Smooth muscle cell (in vitro differentiated cells): ENCODE measurements around the gene HEBP1. TPM values are rescaled to one million over a fixed set of nuclear protein-coding genes. Genes with fewer than 3 reads are reported as not detected.

Experiments used
- DNase-seq: peaks from one replicate; lab custom pipeline; 2025; ENCODE audit not compliant: unreplicated experiment; lab: John Stamatoyannopoulos, UW
- H2AFZ ChIP-seq: fragments of 200-600 bp; sonication (generic); 2 replicates; pipeline ENCODE4 v1.6.0; 2016; ENCODE audit warnings: antibody characterized with exemption, low read depth, mild to moderate bottlenecking
- H3F3A ChIP-seq: fragments of 200-600 bp; sonication (generic); 2 replicates; pipeline ENCODE4 v1.6.0; 2017; ENCODE audit warnings: antibody characterized with exemption, low read depth
- H3K27ac ChIP-seq: fragments of 200-600 bp; sonication (generic); 2 replicates; pipeline ENCODE4 v1.5.1; 2016; ENCODE audit warnings: low read depth, mild to moderate bottlenecking
- H3K27me3 ChIP-seq: fragments of 200-600 bp; sonication (generic); 2 replicates; pipeline ENCODE4 v1.6.1; 2016; ENCODE audit warnings: low read depth, mild to moderate bottlenecking
- H3K36me3 ChIP-seq: fragments of 200-600 bp; sonication (generic); 2 replicates; pipeline ENCODE4 v1.5.1; 2016; ENCODE audit warnings: low read depth
- H3K4me1 ChIP-seq: fragments of 200-600 bp; sonication (generic); 2 replicates; pipeline ENCODE4 v1.5.1; 2016; ENCODE audit warnings: low read depth
- H3K4me2 ChIP-seq: fragments of 200-600 bp; sonication (generic); 2 replicates; pipeline ENCODE4 v1.6.0; 2016; ENCODE audit warnings: mild to moderate bottlenecking
- H3K4me3 ChIP-seq: fragments of 200-600 bp; sonication (generic); 2 replicates; pipeline ENCODE4 v1.5.1; 2016; ENCODE audit warnings: mild to moderate bottlenecking
- H3K79me2 ChIP-seq: fragments of 200-600 bp; sonication (generic); 2 replicates; pipeline ENCODE4 v1.6.0; 2016; ENCODE audit warnings: low read depth, mild to moderate bottlenecking
- H3K9ac ChIP-seq: fragments of 200-600 bp; sonication (generic); 2 replicates; pipeline ENCODE4 v1.6.0; 2016; ENCODE audit warnings: low read depth
- H3K9me3 ChIP-seq: fragments of 200-600 bp; sonication (generic); replicated peaks from 2 replicates; pipeline ENCODE4 v1.5.1; 2016; ENCODE audit warnings: low read depth
- H4K20me1 ChIP-seq: fragments of 200-600 bp; sonication (generic); 2 replicates; pipeline ENCODE4 v1.6.0; 2016; ENCODE audit warnings: low read depth
- WGBS: methylation state at CpG from one replicate; pipeline ENCODE4 v1.1.7; 2016; ENCODE audit warnings: low lambda C conversion rate; 5-methylcytosine and 5-hydroxymethylcytosine counted together
- polyA plus RNA-seq: library from polyadenylated mRNA; unstranded; fragments of >200 nt; fragmentation: Nextera tagmentation; extraction: Ambion mirVana; gene quantifications from 2 replicates; pipeline ENCODE4 v1.2.1, GENCODE V29; 2016
- total RNA-seq: library from RNA; depleted of rRNA; stranded (reverse); fragments of >200 nt; gene quantifications from 2 replicates; pipeline ENCODE4 v1.2.3, GENCODE V29; 2014
- TF ChIP-seq, protein P1 (sequence below): fragments of 200-600 bp; sonication (generic); IDR thresholded peaks from 2 replicates; pipeline ENCODE4 v1.5.1; 2017; ENCODE audit warnings: borderline replicate concordance, mild to moderate bottlenecking, antibody characterized with exemption; ENCODE audit not compliant: insufficient read depth, poor library complexity, severe bottlenecking

Gene HEBP1
- total and polyA plus RNA-seq, 2 experiments from 2014 or later = 16.1 to 55.8 TPM

DNA sequence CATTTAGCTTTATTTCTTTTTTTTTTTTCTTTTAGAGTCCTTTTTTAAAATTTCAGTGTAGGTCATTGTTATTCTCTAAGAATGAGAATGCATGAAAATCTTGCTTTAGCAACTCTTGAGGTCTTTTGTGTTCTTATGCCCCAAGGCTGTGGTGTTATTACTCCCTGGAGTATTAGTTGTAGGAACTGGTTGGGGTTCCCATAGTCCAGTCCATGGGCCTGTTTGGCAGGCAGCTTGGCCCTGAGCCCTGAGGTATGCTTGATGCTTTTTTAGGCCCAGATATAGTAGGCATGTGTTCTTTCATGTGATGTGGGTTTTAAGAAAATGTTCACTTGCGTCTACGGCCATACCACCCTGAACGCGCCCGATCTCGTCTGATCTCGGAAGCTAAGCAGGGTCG is 45.8 kb upstream of the HEBP1 start:
- Histone ChIP-seq H3K79me2 (no peaks in the 10 kb centered on the region), H2AFZ (no peak overlapping the region), H3K27me3 (no peaks in the 10 kb centered on the region), H3K4me2 (no peak overlapping the region), H3K9me3 (no peaks in the 10 kb centered on the region), H3F3A (no peaks in the 10 kb centered on the region), H4K20me1 (no peaks in the 10 kb centered on the region), H3K4me3 (no peak overlapping the region), H3K36me3 (no peaks in the 10 kb centered on the region), H3K9ac (no peak overlapping the region), H3K4me1 (no peaks in the 10 kb centered on the region), H3K27ac (no peak overlapping the region)
- DNase-seq = no peak
- WGBS = 91% methylated on average over 8 of the region's 8 CpGs
- TF ChIP-seq, protein P1, sequence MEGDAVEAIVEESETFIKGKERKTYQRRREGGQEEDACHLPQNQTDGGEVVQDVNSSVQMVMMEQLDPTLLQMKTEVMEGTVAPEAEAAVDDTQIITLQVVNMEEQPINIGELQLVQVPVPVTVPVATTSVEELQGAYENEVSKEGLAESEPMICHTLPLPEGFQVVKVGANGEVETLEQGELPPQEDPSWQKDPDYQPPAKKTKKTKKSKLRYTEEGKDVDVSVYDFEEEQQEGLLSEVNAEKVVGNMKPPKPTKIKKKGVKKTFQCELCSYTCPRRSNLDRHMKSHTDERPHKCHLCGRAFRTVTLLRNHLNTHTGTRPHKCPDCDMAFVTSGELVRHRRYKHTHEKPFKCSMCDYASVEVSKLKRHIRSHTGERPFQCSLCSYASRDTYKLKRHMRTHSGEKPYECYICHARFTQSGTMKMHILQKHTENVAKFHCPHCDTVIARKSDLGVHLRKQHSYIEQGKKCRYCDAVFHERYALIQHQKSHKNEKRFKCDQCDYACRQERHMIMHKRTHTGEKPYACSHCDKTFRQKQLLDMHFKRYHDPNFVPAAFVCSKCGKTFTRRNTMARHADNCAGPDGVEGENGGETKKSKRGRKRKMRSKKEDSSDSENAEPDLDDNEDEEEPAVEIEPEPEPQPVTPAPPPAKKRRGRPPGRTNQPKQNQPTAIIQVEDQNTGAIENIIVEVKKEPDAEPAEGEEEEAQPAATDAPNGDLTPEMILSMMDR = no peak

DNA sequence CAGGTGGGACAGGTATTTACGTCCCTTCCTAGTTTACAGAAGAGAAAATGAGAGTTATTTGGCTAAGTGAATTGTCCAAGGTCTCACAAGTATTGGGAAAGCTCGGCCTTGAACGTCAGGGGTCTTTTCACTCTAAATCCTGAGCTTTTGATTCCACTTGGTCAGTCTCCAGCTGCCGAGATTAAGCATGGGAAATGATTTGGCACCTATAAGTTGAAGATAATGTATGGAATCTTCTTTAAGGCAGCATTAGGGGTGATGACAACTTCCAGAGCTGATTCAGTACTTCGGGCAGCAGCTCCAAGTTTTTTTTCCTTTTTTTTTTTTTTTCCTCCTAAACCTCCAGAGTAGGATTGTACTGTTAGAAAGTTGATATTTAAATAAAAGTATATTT is 44.8 kb upstream of the HEBP1 start:
- no peaks in the 10 kb centered on the region for H3K36me3 ChIP-seq
- no peaks in the 10 kb centered on the region for H3F3A ChIP-seq
- no peak overlapping the region for H3K27ac ChIP-seq
- peak overlapping the region; percentile 98 for H3K4me3 ChIP-seq
- no peak overlapping the region for H3K9ac ChIP-seq
- no peaks in the 10 kb centered on the region for H4K20me1 ChIP-seq
- no peaks in the 10 kb centered on the region for H3K27me3 ChIP-seq
- TF ChIP-seq, protein P1 = no peak
- H2AFZ ChIP-seq = peak overlapping the region; percentile 100
- H3K4me2 ChIP-seq = peak overlapping the region; percentile 98
- H3K4me1 ChIP-seq = no peaks in the 10 kb centered on the region
- no peak for DNase-seq
- 5% methylated on average over 5 of the region's 5 CpGs for WGBS
- H3K79me2 ChIP-seq = no peaks in the 10 kb centered on the region
- no peaks in the 10 kb centered on the region for H3K9me3 ChIP-seq

DNA sequence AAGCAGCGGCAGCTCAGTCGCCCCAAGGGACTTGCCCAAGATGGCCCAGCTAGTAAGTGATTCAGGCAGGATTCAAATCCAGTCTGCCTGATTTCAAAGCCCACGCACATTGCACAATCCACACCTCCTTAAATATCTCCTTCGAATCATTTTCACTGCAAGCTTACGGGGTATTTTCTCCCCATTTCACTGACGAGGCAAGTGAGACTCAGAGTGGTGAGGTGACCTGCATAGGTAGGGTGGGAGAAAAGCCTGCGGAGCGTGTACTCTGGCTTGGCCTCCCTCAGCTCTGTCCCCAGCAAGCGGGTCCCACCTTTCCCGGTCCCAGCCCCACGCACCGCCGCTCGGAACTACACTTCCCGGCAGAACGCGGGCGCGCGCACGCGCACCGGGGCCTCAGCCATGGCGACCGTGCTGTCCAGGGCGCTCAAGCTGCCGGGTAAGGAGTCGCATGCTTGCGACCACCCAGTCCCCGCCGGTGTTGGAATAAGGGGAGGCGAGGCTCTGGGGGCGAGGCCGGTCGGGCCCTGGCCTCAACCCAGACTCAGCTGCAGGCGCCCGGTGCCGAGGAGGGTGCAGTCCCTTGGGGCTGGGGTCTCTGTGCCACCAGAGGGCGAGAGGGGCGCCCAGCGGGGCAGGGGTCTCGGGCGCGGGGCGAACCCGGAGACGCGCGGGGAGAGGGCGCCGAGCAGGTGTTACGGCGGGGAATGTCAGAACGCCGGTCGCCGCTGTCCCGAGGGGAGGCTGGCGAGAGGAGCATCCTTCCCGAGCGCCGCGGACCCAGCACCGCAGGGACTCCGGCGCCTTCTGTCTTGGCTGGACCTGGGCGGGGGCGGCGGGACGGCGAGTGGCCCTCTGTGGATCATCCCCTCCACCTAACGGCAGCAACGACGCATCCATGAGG is 44.2 kb upstream of the HEBP1 start, which contains the start of gene FAM234B:
Gene FAM234B, plus strand, starts transcription at position 380 of the 904 bp plus-strand sequence. Its CDS starts 23 bp downstream, at position 403.
- Histone ChIP-seq H3K9ac (no peak within 1 kb of the TSS), H3K27me3 (no peaks in the 10 kb centered on the region), H3K4me2 (peak within 1 kb of the TSS; percentile 98), H3K36me3 (no peaks in the 10 kb centered on the region), H3K4me1 (no peaks in the 10 kb centered on the region), H3K79me2 (no peaks in the 10 kb centered on the region), H3K9me3 (no peaks in the 10 kb centered on the region), H3K4me3 (peak within 1 kb of the TSS; percentile 98), H4K20me1 (no peaks in the 10 kb centered on the region), H3F3A (no peaks in the 10 kb centered on the region), H3K27ac (no peak within 1 kb of the TSS), H2AFZ (peak within 1 kb of the TSS; percentile 100)
- WGBS = 5% methylated on average over 67 of the region's 74 CpGs
- DNase-seq = peak; percentile 24
- TF ChIP-seq, protein P1 = no peak
